ENCODE results near the gene DOK4.

- no peak for TF ChIP-seq CTCF (IDR thresholded peaks at IDR 0.05)
- no peak for TF ChIP-seq POLR2A (IDR thresholded peaks at IDR 0.05)
Observed at GRCh38 chr16:57424583-57424982, 61.7 kb downstream of the DOK4 start.

Data from heart left ventricle (tissue), 13 donors.